WI38 (cell line): ENCODE measurements around the gene GLYR1.
"Not testable (repeated sequence)": the region's sequence is repeated elsewhere in the genome, so short reads cannot be mapped to it uniquely, and the experiment has no call there.

ENCODE experiments used
- H3K4me3 ChIP-seq: 2 replicates; pipeline ENCODE4 v1.5.1; 2011; ENCODE audit warnings: low read depth, mild to moderate bottlenecking, control low read depth, low read length
- TF ChIP-seq, protein P1 (sequence below): IDR thresholded peaks from 2 replicates; pipeline ENCODE4 v1.5.1; 2012; ENCODE audit warnings: low read depth, mild to moderate bottlenecking, control low read depth, low read length

Gene GLYR1

GRCh38 chr16:4846901-4847773 is at the start of gene GLYR1, which contains the start of gene UBN1:
TSS of gene GLYR1 (minus strand) at chr16:4847288. CDS start at chr16:4847265, 23 bp downstream.
TSS of gene UBN1 (plus strand) at chr16:4847481. CDS start at chr16:4852918, 5,437 bp downstream.
- peak within 1 kb of the TSS; percentile 81 for H3K4me3 ChIP-seq
- TF ChIP-seq, protein P1, sequence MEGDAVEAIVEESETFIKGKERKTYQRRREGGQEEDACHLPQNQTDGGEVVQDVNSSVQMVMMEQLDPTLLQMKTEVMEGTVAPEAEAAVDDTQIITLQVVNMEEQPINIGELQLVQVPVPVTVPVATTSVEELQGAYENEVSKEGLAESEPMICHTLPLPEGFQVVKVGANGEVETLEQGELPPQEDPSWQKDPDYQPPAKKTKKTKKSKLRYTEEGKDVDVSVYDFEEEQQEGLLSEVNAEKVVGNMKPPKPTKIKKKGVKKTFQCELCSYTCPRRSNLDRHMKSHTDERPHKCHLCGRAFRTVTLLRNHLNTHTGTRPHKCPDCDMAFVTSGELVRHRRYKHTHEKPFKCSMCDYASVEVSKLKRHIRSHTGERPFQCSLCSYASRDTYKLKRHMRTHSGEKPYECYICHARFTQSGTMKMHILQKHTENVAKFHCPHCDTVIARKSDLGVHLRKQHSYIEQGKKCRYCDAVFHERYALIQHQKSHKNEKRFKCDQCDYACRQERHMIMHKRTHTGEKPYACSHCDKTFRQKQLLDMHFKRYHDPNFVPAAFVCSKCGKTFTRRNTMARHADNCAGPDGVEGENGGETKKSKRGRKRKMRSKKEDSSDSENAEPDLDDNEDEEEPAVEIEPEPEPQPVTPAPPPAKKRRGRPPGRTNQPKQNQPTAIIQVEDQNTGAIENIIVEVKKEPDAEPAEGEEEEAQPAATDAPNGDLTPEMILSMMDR = no peak

DNA sequence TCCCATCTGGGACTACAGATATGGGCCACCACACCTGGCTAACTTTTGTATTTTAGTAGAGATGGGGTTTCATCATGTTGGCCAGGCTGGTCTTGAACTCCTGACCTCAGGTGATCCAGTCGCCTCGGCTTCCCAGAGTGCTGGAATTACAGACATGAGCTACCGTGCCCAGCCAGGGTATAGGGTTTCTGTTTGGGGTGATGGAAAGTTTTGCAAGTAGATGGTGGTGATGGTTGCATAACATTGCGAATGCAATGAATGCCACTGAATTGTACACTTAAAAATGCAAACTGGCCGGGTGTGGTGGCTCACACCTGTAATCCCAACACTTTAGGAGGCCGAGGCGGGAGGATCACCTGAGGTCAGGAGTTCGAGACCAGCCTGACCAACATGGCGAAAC is 49.7 kb upstream of the GLYR1 start:
- H3K4me3 ChIP-seq = not testable (repeated sequence)

GRCh38 chr16:4895366-4895765 is 48.3 kb upstream of the GLYR1 start:
- no peak overlapping the region for H3K4me3 ChIP-seq
- TF ChIP-seq, protein P1 = no peak

DNA sequence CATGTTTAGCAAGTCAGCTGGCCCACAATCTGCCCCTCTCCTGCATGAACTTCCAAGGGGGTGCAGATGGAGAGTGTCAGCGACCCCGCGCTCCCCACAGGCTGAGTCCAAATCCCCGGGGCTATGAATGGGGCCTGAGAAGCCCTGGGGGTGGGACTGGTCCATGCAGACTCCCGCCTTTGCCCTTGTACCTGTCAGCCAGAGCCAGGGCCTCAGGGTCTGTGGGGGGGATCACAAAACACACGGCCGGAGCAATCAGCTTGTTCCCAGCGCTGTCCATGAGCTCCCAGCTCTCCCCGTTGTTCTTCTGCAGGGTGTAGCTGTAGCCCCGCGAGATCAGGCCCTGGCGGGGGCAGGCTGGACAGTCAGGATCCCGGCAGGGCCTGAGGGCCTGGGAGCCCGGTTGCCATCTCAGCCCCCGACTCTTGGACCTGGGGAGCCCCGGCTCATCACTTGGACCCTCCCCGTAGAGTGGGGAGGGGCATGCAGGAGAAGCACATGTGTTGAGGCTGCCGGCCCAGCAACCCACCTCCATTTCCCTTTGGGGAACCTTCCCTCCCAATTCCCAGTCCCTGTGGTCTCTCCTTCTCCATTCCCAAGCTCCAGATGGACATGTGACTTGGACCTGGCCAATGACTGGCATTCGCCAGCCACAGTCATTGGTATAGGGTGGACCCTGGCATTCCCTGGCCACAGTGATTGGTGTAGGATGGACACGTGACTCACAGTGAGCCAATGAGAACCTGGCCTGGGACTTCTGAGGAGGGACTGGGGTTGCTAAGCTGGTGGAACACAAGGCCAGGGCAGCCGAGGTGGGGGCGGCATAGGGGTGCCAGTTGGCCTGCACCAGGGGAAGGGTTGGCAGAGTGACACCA is 47.4 kb upstream of the GLYR1 start:
- H3K4me3 ChIP-seq = no peak overlapping the region

GRCh38 chr16:4893103-4893862 is 46.2 kb upstream of the GLYR1 start:
- TF ChIP-seq, protein P1 = no peak
- H3K4me3 ChIP-seq = no peak overlapping the region

More for the DNA sequence above, 47.4 kb upstream of the GLYR1 start:
- TF ChIP-seq, protein P1 = no peak

GRCh38 chr16:4892361-4893102 is 45.4 kb upstream of the GLYR1 start:
- TF ChIP-seq, protein P1 = no peak
- H3K4me3 ChIP-seq = no peak overlapping the region

- no peak overlapping the region for H3K4me3 ChIP-seq
- TF ChIP-seq, protein P1 = no peak
These were observed 44.8 kb upstream of the GLYR1 start for GRCh38 chr16:4891886-4892216.
